ENCODE measurements around the gene MIGA2.

GRCh38 chr9:129109537-129109903 is 73.1 kb downstream of the MIGA2 start:
- TF ChIP-seq CTCF (IDR thresholded peaks at IDR 0.05) (no peak), ZFX (IDR thresholded peaks at IDR 0.05; ENCODE audit: borderline replicate concordance) (no peak)

Measured in 22Rv1 (cell line).